Body of pancreas (tissue), 4 donors: ENCODE measurements around the gene PAOX. TPM values are rescaled to one million over a fixed set of nuclear protein-coding genes. Genes with fewer than 3 reads are reported as not detected.

ENCODE experiments used
- ATAC-seq: fragments of 150-250 bp; one replicate; pipeline ENCODE4 v1.9.1; 2016
- DNase-seq, 4 donors: peaks; one replicate each; pipeline ENCODE4 v3.0.0-alpha.2; 2019
- H3K27ac ChIP-seq, 4 donors: fragments of 200-600 bp; sonication (generic); 1 replicate in 3 of 4; 2 replicates in 1 of 4; pipeline versions ENCODE4 v1.5.1 to v1.6.1; 2016 to 2019; ENCODE audit warnings: mild to moderate bottlenecking in 1 of 4, mixed read lengths in 1 of 4, moderate library complexity in 1 of 4
- H3K27me3 ChIP-seq, 2 donors: fragments of 200-600 bp; sonication (generic); one replicate each; pipeline ENCODE4 v1.6.0; 2016; ENCODE audit warnings: mild to moderate bottlenecking in 1 of 2
- H3K36me3 ChIP-seq, 2 donors: fragments of 200-600 bp; sonication (generic); replicated peaks in 1 of 2; 2 replicates each; pipeline ENCODE4 v1.5.1; 2016; ENCODE audit warnings: low read depth in 2 of 2; ENCODE audit not compliant: insufficient read depth in 1 of 2
- H3K4me1 ChIP-seq: fragments of 200-600 bp; sonication (generic); one replicate; pipeline ENCODE4 v1.6.0; 2016
- H3K4me3 ChIP-seq, 2 donors: fragments of 200-600 bp; sonication (generic); 1 replicate in 1 of 2; 2 replicates in 1 of 2; pipeline ENCODE4 v1.5.1; 2016 to 2019
- H3K9me3 ChIP-seq, 3 donors: fragments of 200-600 bp; sonication (generic); 1 replicate in 2 of 3; 2 replicates in 1 of 3; pipeline ENCODE4 v1.5.1; 2016
- CTCF ChIP-seq, 7 experiments: fragments of 450-650 bp in 4 of 7; fragments of 200-600 bp in 3 of 7; sonication (generic) in 3 of 7; IDR thresholded peaks; one replicate each; pipeline ENCODE4 v1.5.1; 2016 to 2019; ENCODE audit warnings: antibody characterized with exemption in 7 of 7
- POLR2A ChIP-seq, 3 donors: fragments of 450-650 bp; IDR thresholded peaks; one replicate each; pipeline ENCODE4 v1.6.1; 2016; ENCODE audit warnings: antibody characterized with exemption in 3 of 3, mild to moderate bottlenecking in 2 of 3
- WGBS, 2 donors: methylation state at CpG; one replicate each; pipeline ENCODE4 v1.1.5; 2017; 5-methylcytosine and 5-hydroxymethylcytosine counted together
- intact Hi-C: fragments of 100-400 bp; cut with DNase I; formaldehyde crosslinking; loops from one replicate; pipeline ENCODE4 v1.15.1; 2023
- total RNA-seq, 2 donors: library from RNA; depleted of rRNA; stranded (reverse); fragments of >200 nt; gene quantifications; one replicate each; pipeline ENCODE4 v1.1.0, GENCODE V29; 2016

Gene PAOX
- total RNA-seq, 2 donors from 2014 or later, result 8.3 to 9.6 TPM

- no peaks in the 10 kb centered on the region for H3K4me1 ChIP-seq
- intact Hi-C loops, result no loop called here
- no peaks in the 10 kb centered on the region for H3K36me3 ChIP-seq
- TF ChIP-seq CTCF (IDR thresholded peaks at IDR 0.05) (no peak), POLR2A (IDR thresholded peaks at IDR 0.05) (no peak)
- ATAC-seq (no peak), DNase-seq (no peak)
- 70 to 82% methylated on average over 8 of the region's 8 CpGs for WGBS, 2 donors
- no peaks in the 10 kb centered on the region for H3K27me3 ChIP-seq
- no peak overlapping the region for H3K4me3 ChIP-seq
- H3K9me3 ChIP-seq, result no peaks in the 10 kb centered on the region
- no peak overlapping the region for H3K27ac ChIP-seq
Observed at GRCh38 chr10:133349160-133349568, 29.9 kb upstream of the PAOX start.

- intact Hi-C loops, result no loop called here
- no peak for ATAC-seq
- TF ChIP-seq POLR2A (IDR thresholded peaks at IDR 0.05) (no peak), CTCF (IDR thresholded peaks at IDR 0.05) (no peak)
- Histone ChIP-seq H3K4me1 (no peaks in the 10 kb centered on the region), H3K27me3 (no peaks in the 10 kb centered on the region), H3K27ac (no peak overlapping the region), H3K9me3 (no peaks in the 10 kb centered on the region), H3K36me3 (no peaks in the 10 kb centered on the region), H3K4me3 (no peak overlapping the region)
- 51 to 68% methylated on average over 6 to 8 of the region's 9 CpGs for WGBS, 2 donors
- no peak for DNase-seq
Observed at GRCh38 chr10:133349577-133350011, 29.5 kb upstream of the PAOX start.

- Histone ChIP-seq H3K27me3 (no peaks in the 10 kb centered on the region), H3K27ac (no peak overlapping the region), H3K36me3 (no peaks in the 10 kb centered on the region), H3K4me3 (no peak overlapping the region), H3K4me1 (no peaks in the 10 kb centered on the region), H3K9me3 (no peaks in the 10 kb centered on the region)
- no peak for DNase-seq
- ATAC-seq, result no peak
- TF ChIP-seq POLR2A (IDR thresholded peaks at IDR 0.05), result no peak
- no peak for TF ChIP-seq CTCF (IDR thresholded peaks at IDR 0.05)
- 65 to 100% methylated on average over 1 to 12 of the region's 12 CpGs for WGBS, 2 donors
- intact Hi-C loops, result no loop called here
Observed at GRCh38 chr10:133350283-133350949, 28.6 kb upstream of the PAOX start.

DNA sequence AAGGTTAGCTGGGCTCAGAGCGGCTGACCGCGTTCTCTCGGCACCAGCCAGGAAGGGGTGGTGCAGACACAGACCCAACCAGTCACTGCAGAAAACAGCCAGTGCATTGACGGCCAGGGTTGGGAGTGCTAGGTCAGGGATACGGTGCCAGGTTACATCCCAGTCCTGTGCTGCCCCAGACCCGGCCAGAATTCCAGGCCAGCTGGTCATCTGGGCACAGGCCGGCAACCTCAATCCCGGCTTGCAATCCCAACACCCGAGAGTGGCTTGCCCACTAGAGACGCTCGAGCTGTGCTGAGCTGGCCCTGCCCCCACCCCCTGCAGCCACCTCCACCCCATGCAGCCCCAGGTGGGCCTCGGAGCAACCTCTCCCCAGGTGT lies 28.1 kb upstream of the PAOX start:
- no peaks in the 10 kb centered on the region for H3K9me3 ChIP-seq
- H3K27ac ChIP-seq, result no peak overlapping the region
- no peak overlapping the region for H3K4me3 ChIP-seq
- DNase-seq (no peak), ATAC-seq (no peak)
- 68% methylated on average over 13 of the region's 13 CpGs; no CpG with 5 or more reads in 1 of the 2 donors for WGBS, 2 donors
- no peaks in the 10 kb centered on the region for H3K27me3 ChIP-seq
- no peaks in the 10 kb centered on the region for H3K36me3 ChIP-seq
- TF ChIP-seq CTCF (IDR thresholded peaks at IDR 0.05), result no peak
- no peak for TF ChIP-seq POLR2A (IDR thresholded peaks at IDR 0.05)
- intact Hi-C loops, result no loop called here
- no peaks in the 10 kb centered on the region for H3K4me1 ChIP-seq
